Effector CD4-positive, alpha-beta T cell (primary cell): Measurements from ENCODE around the gene IVNS1ABP.
"Not testable (repeated sequence)": the region's sequence is repeated elsewhere in the genome, so short reads cannot be mapped to it uniquely, and the experiment has no call there.

ENCODE experiments used
- DNase-seq: peaks from one replicate; pipeline ENCODE4 v3.0.0-alpha.2; 2020

The IVNS1ABP gene

GRCh38 chr1:185291652-185292051, 25.4 kb downstream of the IVNS1ABP start:
- DNase-seq = no peak

- no peak for DNase-seq
Measured at GRCh38 chr1:185291159-185291558, 25.9 kb downstream of the IVNS1ABP start.

GRCh38 chr1:185289880-185290279, 27.2 kb downstream of the IVNS1ABP start:
- DNase-seq = no peak

- no peak for DNase-seq
Measured at GRCh38 chr1:185288435-185288834, 28.6 kb downstream of the IVNS1ABP start.

GRCh38 chr1:185287451-185287850, 29.6 kb downstream of the IVNS1ABP start:
- DNase-seq = no peak

- DNase-seq = no peak
Measured at GRCh38 chr1:185284533-185285276, 32.3 kb downstream of the IVNS1ABP start.

- DNase-seq = no peak
Measured at GRCh38 chr1:185284116-185284515, 32.9 kb downstream of the IVNS1ABP start.

GRCh38 chr1:185281245-185281644, 35.8 kb downstream of the IVNS1ABP start:
- peak; percentile 7 for DNase-seq

- no peak for DNase-seq
Measured at GRCh38 chr1:185280589-185280988, 36.5 kb downstream of the IVNS1ABP start.

GRCh38 chr1:185279571-185279970, 37.5 kb downstream of the IVNS1ABP start:
- DNase-seq = no peak

GRCh38 chr1:185271921-185272320, 45.1 kb downstream of the IVNS1ABP start:
- no peak for DNase-seq

- no peak for DNase-seq
Measured at GRCh38 chr1:185268352-185268751, 48.7 kb downstream of the IVNS1ABP start.

GRCh38 chr1:185267701-185268100, 49.3 kb downstream of the IVNS1ABP start:
- no peak for DNase-seq

GRCh38 chr1:185267301-185267700, 49.7 kb downstream of the IVNS1ABP start:
- no peak for DNase-seq

- no peak for DNase-seq
Measured at GRCh38 chr1:185265314-185265713, 51.7 kb downstream of the IVNS1ABP start.

- no peak for DNase-seq
Measured at GRCh38 chr1:185263780-185264179, 53.3 kb downstream of the IVNS1ABP start.

- no peak for DNase-seq
Measured at GRCh38 chr1:185263292-185263691, 53.8 kb downstream of the IVNS1ABP start.

- no peak for DNase-seq
Measured at GRCh38 chr1:185262151-185262550, 54.9 kb downstream of the IVNS1ABP start.

- no peak for DNase-seq
Measured at GRCh38 chr1:185260611-185261010, 56.4 kb downstream of the IVNS1ABP start.

GRCh38 chr1:185258676-185259075, 58.4 kb downstream of the IVNS1ABP start:
- no peak for DNase-seq

GRCh38 chr1:185257950-185258208, 59.2 kb downstream of the IVNS1ABP start:
- no peak for DNase-seq

GRCh38 chr1:185257116-185257949, 59.7 kb downstream of the IVNS1ABP start:
- DNase-seq = not testable (repeated sequence)

GRCh38 chr1:185255595-185255994, 61.4 kb downstream of the IVNS1ABP start:
- not testable (repeated sequence) for DNase-seq

- not testable (repeated sequence) for DNase-seq
Measured at GRCh38 chr1:185252404-185252803, 64.6 kb downstream of the IVNS1ABP start.
